Brain pericyte (primary cell): ENCODE measurements around the gene GORASP1.

Experiments
- DNase-seq: peaks from one replicate; pipeline ENCODE4 v3.0.0-alpha.2; 2012; ENCODE audit warnings: low read depth, low spot score

GORASP1 gene

GRCh38 chr3:39125841-39126500 is 18.5 kb upstream of the GORASP1 start:
- no peak for DNase-seq

GRCh38 chr3:39124876-39125840 is 17.7 kb upstream of the GORASP1 start:
- DNase-seq = no peak

DNA sequence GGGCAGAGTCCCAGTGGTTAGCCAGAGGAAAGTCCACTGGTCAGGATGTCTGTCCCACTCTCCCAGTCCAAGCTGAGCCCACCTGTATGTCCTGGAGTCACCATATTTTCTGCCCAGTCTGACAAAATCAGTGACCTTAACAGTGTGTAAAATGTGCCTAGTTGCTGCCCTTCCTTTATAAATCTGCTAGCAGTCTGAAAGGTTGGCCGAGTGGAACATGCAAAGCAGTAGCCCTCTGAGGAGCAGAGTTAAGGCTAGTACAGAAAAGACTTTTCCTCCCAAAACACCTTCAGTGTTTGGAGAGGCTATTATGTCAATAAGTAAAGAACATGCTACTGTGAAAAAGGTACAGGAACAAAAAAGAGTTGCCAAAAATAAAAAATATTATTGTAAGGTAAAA is 15.4 kb upstream of the GORASP1 start:
- no peak for DNase-seq

DNA sequence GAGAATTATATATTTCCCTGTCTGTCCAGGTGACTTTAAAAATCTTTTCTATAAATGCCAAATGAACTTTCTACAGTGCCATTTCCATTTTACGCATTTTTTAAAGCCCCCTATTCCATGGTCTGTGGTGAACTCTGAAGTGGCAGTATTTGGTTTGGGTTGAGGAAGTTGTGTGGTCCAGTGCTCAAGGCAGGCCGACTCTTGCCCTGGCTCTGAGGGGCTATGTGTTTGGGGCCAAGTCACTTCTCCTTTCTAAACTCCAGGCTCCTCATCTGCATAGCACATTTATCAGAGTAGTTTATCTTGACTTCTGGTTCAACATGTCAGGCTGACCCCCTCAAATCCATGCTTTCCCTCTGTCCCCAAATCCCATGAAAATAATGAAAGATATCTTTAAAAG is 14.2 kb upstream of the GORASP1 start:
- no peak for DNase-seq

DNA sequence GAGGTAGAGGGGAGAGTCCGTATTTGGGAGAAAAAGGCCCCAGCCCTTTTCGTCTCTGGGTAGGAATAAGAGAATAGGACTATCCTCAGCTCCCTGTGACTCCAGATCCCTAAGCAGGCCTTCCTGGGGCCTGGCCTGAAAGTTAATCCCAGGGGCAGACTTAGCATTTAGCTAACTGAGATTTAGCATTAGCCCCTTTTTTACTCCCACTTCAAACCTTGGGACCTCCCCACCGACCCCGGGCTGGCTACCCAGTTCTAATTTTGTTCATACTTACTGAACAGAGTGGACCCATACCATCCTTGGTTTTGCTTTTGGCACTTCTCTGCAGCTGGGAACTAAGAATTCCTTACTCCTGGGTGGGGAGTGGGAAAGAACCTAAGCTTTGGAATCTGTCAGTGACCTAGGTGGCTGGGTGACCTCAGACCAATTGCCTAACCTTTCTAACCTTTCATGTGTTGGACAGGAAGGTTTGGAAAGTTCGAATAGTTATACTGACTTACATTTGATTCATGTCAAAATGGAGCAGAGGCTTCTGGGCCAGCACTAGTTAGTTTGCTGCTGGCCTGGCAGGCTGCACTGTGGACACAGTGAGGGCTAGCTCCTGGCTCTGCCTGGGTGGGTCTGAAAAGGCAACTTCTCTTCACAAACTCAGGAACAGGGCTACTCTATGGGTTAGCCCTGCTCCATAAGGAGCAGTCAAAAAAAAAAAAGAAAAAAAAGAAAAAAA is 11.7 kb upstream of the GORASP1 start:
- no peak for DNase-seq

DNA sequence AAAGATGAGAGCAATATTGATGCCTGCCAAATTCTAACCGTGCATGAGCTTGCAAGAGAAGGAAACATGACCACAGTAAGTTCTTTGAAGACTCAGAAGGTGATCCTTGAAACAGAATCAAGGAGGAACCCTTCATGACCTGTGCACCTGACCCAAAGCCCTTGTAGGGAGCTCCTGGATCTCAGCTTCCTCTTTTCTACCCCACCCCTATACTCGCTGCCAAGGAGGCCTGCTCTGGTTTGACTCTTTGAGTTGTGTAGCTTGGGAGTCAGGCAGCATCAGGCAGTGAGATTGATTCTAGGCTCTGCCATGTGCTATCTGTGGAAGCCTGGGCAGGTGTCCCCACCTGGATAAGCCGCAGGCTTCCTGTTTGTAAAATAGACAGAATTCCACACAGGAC is 10.7 kb upstream of the GORASP1 start:
- DNase-seq = no peak

DNA sequence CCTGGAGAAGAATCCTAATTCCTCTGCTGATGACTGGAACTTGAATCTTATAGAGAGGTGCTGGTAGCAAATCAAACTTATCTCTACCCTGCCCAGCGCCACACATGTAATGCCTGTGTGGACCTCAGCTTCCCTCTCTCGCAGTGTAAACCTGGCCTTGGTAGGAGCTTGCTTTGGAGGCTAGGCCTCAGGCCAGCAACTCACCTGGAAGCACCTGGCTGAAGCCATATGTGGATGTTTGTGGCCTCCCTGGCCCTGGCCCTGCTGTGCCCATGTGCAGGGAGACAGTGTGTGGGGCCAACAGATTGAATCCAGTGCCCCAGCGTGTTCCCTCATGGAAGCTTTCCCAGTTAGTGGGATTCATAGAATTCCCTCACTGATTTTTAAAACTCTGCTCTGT is 8.4 kb upstream of the GORASP1 start:
- DNase-seq = no peak

DNA sequence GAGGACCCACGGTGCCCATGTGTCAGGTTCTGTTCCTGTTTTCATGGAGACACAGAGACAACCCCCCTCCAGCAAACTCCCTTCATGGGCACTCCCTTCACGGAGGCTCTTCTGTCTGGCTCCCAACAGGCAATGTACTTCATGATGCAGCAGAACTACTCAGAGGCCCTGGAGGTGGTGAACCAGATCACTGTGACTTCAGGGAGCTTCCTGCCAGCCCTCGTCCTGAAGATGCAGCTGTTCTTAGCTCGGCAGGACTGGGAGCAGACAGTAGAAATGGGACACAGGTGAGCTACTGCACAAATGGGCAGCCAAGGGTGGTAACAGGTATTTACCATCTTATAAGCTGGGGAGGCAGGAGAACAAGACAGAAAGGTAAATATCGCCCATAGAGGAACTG is 7.0 kb upstream of the GORASP1 start:
- no peak for DNase-seq

DNA sequence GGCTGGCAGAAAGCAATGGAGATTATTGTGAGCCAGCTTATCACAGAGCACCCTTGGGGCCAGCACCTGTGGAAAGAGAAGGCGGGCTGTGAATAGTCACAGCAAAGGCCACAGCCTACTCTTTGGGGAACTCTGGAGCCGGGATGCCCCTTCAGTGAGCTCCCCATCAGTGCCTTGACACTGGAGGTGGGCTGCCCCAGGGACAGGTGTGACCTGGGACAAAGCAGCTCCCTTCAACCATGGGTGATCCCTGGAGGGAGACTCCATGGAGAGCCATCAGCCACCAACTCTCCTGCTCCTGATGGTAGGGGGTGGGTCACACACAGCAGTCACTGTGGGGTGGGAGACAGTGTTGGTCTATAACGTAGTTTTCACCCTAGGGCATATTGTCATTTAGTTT is 5.9 kb upstream of the GORASP1 start:
- no peak for DNase-seq

DNA sequence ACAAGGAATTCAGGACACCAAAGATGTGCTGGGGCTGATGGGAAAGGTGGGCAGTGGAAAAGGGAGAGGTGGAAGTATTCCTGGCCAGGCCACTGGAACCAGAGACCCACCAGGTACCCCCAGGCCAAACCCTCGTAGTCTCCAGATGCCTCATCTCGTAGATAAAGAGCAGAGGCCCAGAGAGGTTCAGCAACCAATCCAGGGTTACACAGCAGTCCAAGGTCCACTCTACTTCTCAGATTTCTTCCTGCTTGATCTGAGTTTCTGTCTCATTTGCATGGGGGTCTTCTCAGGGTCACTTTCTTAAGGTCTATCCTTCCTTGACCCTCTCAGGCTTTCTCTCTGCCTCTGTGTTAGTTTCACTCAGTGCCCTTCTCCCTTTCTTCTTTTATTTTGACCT is 5.1 kb upstream of the GORASP1 start:
- DNase-seq = no peak

GRCh38 chr3:39112113-39112512 is 4.7 kb upstream of the GORASP1 start:
- no peak for DNase-seq

DNA sequence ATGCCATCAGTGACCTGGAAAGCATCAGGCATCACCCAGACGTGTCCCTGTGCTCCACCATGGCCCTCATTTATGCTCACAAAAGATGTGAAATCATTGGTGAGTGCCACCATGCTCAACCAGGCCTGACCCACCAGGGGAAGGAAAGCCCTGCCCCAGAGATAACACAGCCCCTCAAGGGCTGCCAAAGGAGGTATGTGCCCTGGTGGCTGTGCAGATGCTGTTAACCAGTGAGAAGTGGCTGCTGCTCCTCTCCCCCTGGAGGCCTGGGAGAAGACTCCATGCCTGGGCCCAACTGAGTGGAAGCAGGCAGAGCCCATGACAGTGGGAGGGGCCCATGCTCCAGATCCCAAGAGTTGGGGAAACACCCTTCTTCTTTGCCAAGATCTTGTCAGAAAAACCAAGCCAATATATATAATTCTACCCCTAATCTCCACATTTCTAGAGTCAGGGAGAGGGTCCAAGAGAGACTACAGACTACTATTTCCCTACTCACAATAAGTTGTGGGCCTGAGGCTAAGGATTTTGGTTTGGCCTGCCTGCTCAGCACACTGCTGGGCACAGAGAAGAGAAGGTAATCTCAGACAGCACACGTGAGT is 2.7 kb upstream of the GORASP1 start:
- no peak for DNase-seq

DNA sequence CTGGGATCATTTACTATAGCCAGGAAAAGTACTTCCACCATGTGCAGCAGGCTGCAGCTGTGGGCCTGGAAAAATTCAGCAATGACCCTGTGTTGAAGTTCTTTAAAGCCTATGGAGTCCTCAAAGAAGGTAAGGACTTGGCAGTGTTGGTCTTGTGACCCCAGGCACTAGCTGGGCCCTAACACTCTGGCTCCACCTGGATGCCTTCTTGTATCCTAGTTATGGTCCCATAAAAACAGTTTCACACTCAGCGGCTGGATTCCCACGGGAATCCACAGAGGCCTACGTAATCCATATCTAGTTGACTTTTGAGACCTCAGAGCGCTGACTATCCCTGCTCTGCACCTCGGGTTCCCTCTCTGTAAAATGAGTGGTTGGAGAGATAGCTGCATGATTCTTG is 1.7 kb upstream of the GORASP1 start:
- DNase-seq = no peak

DNA sequence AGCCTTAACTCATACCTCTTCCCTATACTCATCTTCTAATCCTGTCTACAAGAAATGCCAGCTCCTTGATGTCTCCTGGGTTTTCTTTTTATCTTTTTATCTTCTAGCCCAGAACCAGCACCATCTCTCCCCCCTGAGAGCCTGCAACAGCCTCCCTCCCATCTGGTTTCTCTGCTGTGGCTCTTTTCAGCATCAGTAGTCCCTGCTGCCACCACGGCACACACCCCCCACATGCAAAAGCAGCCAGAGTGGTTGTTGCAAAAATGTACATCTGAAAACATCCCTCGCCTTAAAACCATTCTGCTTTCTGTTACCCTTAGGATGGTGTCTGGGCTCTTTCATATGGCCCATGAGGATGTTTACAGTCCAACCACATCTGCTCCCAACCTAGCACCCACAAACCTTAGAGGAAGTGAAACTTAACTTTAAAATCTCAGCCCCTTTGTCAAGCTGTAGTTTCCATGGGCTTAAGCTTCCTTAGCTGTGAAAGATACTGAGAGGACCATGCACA is 828 bp upstream of the GORASP1 start:
- DNase-seq = no peak

GRCh38 chr3:39106851-39107387 is 508 bp downstream of the GORASP1 start:
- no peak for DNase-seq

- no peak for DNase-seq
These were observed 1.1 kb downstream of the GORASP1 start for GRCh38 chr3:39106281-39106811.

GRCh38 chr3:39105687-39106063 is 1.8 kb downstream of the GORASP1 start:
- DNase-seq = no peak

DNA sequence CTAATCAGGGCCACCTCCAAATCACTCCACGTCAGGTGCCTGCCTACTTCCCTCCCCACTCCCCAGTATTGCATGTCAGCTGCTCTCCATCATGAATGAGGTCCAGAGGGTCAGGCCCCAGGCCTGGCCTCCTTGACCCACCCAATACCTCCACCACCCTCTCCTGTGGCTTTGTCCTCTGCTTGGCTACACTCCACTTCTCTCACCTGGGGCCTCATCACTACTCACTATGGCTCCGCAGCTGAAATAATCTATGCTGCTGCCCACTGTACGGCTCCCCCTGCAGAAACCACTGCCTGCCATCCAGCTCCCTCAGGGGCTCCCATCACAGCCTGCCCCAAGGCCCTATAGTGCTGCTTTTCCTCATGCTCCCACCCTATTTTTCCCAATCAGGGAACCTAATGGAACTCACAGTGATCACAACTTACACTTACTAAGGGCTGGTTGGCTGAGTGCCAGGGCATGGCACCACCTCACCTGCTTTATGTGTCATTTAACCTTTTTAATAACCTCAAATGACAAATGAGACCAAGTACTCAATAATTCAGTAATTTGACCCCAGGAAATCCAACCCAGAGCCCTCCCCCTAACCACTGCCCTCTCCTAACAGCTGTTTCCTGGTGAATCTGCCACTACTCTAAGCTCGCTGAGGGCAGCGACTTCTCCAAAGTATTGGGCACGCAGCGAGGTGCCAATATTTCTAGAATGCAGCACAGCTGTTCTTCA is 2.3 kb downstream of the GORASP1 start:
- DNase-seq = no peak

- DNase-seq = no peak
These were observed 3.5 kb downstream of the GORASP1 start for GRCh38 chr3:39103791-39104552.

GRCh38 chr3:39103324-39103693 is 4.1 kb downstream of the GORASP1 start:
- DNase-seq = no peak
